Left ventricle myocardium inferior (tissue), 1 donor: ENCODE measurements around the gene HMOX1. TPM values are rescaled to one million over a fixed set of nuclear protein-coding genes. Genes with fewer than 3 reads are reported as not detected.

Experiments used
- DNase-seq: peaks from one replicate; pipeline ENCODE4 v3.0.0-alpha.2; 2020
- H3K27ac ChIP-seq: fragments of 200-600 bp; replicated peaks from 2 replicates; pipeline ENCODE4 v1.8.0; 2021
- H3K27me3 ChIP-seq: fragments of 200-600 bp; 2 replicates; pipeline ENCODE4 v1.8.0; 2021; ENCODE audit warnings: low read depth
- H3K36me3 ChIP-seq: fragments of 200-600 bp; 2 replicates; pipeline ENCODE4 v1.8.0; 2021
- H3K4me1 ChIP-seq: fragments of 200-600 bp; 2 replicates; pipeline ENCODE4 v1.8.0; 2021
- H3K4me3 ChIP-seq: fragments of 200-600 bp; 2 replicates; pipeline ENCODE4 v1.8.0; 2021; ENCODE audit warnings: mild to moderate bottlenecking, moderate library complexity
- H3K9me3 ChIP-seq: fragments of 200-600 bp; replicated peaks from 2 replicates; pipeline ENCODE4 v1.8.0; 2021
- intact Hi-C: fragments of 100-400 bp; cut with micrococcal nuclease; formaldehyde crosslinking; loops from one replicate; pipeline ENCODE4 v1.11.0; 2022
- total RNA-seq: library from RNA; stranded (reverse); fragmentation: NEBNext Ultra II Directional; extraction: Animal tissue kit (Norgen Biotek cat#: 25700); gene quantifications from one replicate; pipeline ENCODE4 v1.2.1, GENCODE V29; 2021
- TF ChIP-seq, protein P1 (sequence below): fragments of 200-600 bp; IDR thresholded peaks from 2 replicates; pipeline ENCODE4 v1.8.0; 2021; ENCODE audit warnings: antibody characterized with exemption, mild to moderate bottlenecking, borderline replicate concordance
- donor health status: DM: no; HTN: yes; CAD: no; lungs with severe emphysema.

Gene HMOX1
- total RNA-seq, 1 donor from 2014 or later = 4.8 TPM

DNA sequence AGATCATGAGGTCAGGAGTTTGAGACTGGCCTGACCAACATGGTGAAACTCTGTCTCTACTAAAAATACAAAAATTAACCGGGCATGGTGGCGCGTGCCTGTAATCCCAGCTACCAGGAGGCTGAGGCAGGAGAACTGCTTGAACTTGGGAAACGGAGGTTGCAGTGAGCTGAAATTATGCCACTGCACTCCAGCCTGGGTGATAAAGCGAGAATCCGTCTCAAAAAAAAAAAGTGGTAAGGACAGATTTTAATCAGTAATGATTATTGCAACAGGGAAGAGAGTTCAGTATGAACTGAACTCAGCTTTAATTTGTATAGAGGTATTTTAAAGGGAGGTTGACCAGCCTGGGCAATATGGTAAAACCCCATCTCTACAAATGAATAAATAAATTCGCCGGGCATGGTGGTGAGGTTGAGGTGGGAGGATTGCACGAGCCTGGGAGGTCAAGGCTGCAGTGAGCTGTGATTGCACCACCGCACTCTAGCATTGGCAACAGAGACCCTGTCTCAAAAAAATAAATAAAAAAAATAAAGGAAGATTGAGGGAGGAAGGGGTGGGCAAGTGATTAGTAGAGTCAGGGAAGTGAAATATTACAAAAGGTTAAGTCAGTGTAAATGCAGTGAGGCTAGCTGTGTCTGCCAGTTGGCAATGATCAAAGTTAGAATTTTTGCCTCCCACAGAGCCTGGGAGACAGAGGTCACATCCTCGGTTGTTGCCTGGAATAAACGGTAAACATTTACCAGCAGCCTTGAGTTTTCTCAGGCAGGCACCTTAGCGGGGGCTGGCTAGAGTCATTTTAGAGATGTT, 16.4 kb downstream of the HMOX1 start:
- Histone ChIP-seq H3K27me3 (no peaks in the 10 kb centered on the region), H3K36me3 (no peaks in the 10 kb centered on the region), H3K4me3 (no peak overlapping the region), H3K4me1 (peaks cover 16% of the 10 kb centered on the region), H3K27ac (peak overlapping the region; percentile 30), H3K9me3 (no peaks in the 10 kb centered on the region)
- intact Hi-C loops = no loop called here
- TF ChIP-seq, protein P1, sequence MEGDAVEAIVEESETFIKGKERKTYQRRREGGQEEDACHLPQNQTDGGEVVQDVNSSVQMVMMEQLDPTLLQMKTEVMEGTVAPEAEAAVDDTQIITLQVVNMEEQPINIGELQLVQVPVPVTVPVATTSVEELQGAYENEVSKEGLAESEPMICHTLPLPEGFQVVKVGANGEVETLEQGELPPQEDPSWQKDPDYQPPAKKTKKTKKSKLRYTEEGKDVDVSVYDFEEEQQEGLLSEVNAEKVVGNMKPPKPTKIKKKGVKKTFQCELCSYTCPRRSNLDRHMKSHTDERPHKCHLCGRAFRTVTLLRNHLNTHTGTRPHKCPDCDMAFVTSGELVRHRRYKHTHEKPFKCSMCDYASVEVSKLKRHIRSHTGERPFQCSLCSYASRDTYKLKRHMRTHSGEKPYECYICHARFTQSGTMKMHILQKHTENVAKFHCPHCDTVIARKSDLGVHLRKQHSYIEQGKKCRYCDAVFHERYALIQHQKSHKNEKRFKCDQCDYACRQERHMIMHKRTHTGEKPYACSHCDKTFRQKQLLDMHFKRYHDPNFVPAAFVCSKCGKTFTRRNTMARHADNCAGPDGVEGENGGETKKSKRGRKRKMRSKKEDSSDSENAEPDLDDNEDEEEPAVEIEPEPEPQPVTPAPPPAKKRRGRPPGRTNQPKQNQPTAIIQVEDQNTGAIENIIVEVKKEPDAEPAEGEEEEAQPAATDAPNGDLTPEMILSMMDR = no peak
- no peak for DNase-seq

DNA sequence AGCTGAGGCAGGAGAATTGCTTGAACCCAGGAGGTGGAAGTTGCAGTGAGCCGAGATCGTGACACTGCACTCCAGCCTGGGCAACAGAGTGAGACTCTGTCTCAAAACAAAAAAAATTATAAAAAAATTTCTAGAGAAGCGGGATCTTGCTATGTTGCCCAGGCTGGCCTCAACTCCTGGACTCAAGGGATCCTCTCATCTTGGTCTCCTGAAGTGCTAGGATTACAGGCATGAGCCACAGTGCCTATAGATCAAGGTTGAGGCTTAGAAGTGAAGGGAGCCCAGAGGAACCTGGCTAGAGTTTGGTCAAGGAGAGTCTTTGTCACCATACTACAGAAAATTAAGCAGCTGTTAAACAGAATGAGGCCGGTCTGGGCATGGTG, 17.7 kb downstream of the HMOX1 start:
- no peak overlapping the region for H3K4me3 ChIP-seq
- peaks cover 8% of the 10 kb centered on the region for H3K36me3 ChIP-seq
- H3K27ac ChIP-seq = no peak overlapping the region
- no peaks in the 10 kb centered on the region for H3K27me3 ChIP-seq
- peaks cover 16% of the 10 kb centered on the region for H3K4me1 ChIP-seq
- intact Hi-C loops = no loop called here
- no peaks in the 10 kb centered on the region for H3K9me3 ChIP-seq
- DNase-seq = no peak
- TF ChIP-seq, protein P1 = no peak

DNA sequence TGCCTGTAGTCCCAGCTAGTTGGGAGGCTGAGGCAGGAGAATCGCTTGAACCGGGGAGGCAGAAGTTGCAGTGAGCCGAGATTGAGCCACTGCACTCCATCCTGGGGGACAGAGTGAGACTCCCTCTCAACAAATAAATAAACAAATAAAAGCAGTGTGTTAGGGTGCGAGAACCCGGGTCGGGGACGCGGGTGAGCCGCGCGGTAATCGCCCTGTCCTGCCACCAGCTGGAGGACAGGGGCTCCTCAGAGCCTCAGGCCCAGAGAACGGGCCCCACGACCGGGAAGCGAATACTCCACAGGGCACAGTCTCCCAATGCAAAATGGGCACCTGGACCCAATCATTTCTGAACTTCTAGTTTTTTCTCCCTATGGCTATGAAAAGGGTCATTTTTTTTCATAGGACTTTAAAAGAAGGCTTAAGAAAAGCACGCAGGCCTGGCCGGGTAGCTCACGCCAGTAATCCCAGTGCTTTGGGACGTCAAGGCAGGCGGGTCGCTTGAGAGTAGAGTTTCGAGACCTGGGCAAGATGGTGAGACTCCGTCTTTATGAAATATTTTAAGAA, 18.3 kb downstream of the HMOX1 start:
- H3K9me3 ChIP-seq = no peaks in the 10 kb centered on the region
- TF ChIP-seq, protein P1 = no peak
- H3K4me3 ChIP-seq = peak overlapping the region; percentile 94
- DNase-seq = no peak
- intact Hi-C loops = no loop called here
- H3K27ac ChIP-seq = peak overlapping the region; percentile 80
- no peaks in the 10 kb centered on the region for H3K27me3 ChIP-seq
- H3K4me1 ChIP-seq = peaks cover 16% of the 10 kb centered on the region
- H3K36me3 ChIP-seq = peaks cover 14% of the 10 kb centered on the region

DNA sequence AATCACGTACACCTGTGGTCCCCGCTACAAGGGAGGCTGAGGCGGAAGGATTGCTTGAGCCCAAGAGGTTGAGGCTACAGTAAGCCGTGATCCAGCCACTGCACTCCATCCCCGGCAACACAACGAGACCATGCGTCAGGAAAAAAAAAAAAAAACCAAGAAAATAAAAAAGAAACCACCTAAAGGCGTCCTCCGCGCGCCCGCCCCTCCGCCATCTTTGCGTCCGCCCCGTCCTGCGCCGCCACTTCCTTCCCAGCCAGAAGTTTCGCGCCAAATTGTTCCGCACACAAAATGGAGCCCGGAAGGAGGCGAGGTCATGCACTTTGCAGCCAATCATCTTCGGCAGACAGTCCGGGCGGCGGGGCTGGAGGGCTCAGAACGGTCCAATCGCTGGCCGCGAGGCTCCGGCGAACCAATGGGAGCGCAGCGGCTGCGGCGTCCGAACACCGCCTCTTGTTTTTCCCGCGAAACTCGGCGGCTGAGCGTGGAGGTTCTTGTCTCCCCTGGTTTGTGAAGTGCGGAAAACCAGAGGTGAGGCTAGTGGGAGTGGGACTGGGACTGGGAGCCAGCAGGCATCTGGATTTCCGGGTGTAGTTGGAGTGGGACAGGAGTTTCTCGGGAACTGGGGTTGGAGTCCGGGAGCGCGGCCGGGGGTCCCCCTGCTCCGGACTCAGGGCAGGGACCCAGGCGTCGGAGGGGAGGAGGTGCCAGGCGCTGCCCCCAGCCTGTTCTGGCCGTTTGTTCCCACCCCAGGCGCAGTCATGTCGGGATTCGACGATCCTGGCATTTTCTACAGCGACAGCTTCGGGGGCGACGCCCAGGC, 19.0 kb downstream of the HMOX1 start, which contains the start of gene MCM5:
Gene MCM5, plus strand, starts transcription at position 463 of the 823 bp plus-strand sequence. Its CDS starts 299 bp downstream, at position 762.
- intact Hi-C loops = loop anchor here (10.0 kb wide), 1 partner anchor 45 kb away; no protein-coding TSS in a partner anchor
- TF ChIP-seq, protein P1 = no peak
- peak within 1 kb of the TSS; percentile 80 for H3K27ac ChIP-seq

DNA sequence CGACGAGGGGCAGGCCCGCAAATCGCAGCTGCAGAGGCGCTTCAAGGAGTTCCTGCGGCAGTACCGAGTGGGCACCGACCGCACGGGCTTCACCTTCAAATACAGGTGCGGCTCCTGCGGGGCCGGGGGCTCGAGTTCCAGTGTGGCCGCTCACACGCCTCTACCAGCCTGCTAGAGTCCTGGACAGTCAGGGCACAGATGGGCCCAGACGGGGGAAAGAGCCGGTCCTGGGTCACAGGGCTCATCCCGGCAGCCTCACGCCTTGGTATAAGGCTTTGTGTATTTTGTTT, 19.6 kb downstream of the HMOX1 start:
- TF ChIP-seq, protein P1 = no peak
- DNase-seq = no peak
- Histone ChIP-seq H3K4me3 (peak overlapping the region; percentile 94), H3K27ac (peak overlapping the region; percentile 80), H3K4me1 (peaks cover 16% of the 10 kb centered on the region), H3K27me3 (no peaks in the 10 kb centered on the region), H3K9me3 (no peaks in the 10 kb centered on the region), H3K36me3 (peaks cover 26% of the 10 kb centered on the region)
- intact Hi-C loops = loop anchor here (10.0 kb wide), 1 partner anchor 46 kb away; no protein-coding TSS in a partner anchor

More for the DNA sequence above, 19.0 kb downstream of the HMOX1 start, which contains the start of gene MCM5:
- peaks cover 16% of the 10 kb centered on the region for H3K4me1 ChIP-seq
- H3K9me3 ChIP-seq = no peaks in the 10 kb centered on the region
- H3K4me3 ChIP-seq = peak within 1 kb of the TSS; percentile 94
- H3K27me3 ChIP-seq = no peaks in the 10 kb centered on the region
- H3K36me3 ChIP-seq = peaks cover 21% of the 10 kb centered on the region
- DNase-seq = peak; percentile 98
